ENCODE results near the gene ABCA7.
"Not testable (repeated sequence)": the region's sequence is repeated elsewhere in the genome, so short reads cannot be mapped to it uniquely, and the experiment has no call there.

ABCA7 gene

DNA sequence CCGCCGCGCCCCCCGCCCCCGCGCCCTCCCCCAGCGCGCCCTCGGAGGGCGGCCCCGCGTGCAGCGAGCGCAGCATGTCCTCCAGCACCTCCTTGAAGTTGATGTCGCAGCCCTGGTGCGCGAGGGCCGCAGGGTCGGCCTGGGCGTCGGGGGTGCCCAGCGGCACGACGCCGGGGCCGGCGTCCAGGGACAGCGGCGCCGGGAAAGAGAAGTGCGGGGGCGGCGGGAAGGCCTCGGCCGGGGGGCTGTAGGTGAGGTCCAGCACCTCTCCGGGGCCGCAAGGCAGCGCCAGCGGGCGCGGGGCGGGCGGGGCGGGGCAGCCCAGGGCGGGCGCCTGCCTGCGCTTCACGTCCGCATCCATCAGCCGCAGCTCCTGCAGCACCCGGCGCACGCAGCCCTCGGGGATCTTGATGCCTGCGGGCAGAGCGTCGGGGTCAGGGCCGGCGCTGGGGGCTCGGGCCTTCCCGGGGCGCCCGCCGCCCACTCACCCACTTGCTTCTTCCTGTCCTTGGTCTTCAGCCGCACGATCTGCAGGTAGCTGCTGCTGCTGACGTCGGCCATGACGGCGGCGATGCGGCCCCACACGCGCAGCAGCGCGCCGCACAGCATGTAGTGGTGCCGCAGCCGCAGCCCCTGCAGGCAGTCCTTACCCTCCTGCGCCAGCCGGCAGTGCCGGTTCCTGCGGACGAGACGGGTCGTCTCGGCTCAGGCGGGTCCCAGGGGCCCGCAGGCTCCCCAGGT lies 68.6 kb downstream of the ABCA7 start:
- DNase-seq: no peak

- no peak for DNase-seq
These were observed 69.2 kb downstream of the ABCA7 start for GRCh38 chr19:1109032-1109551.

GRCh38 chr19:1109697-1110671 lies 70.1 kb downstream of the ABCA7 start:
- DNase-seq: no peak

- DNase-seq: no peak
These were observed 71.1 kb downstream of the ABCA7 start for GRCh38 chr19:1110809-1111640.

- DNase-seq: no peak
These were observed 71.8 kb downstream of the ABCA7 start for GRCh38 chr19:1111641-1112267.

GRCh38 chr19:1112268-1113029 lies 72.5 kb downstream of the ABCA7 start:
- DNase-seq: no peak

- DNase-seq: peak; percentile 73
These were observed 73.4 kb downstream of the ABCA7 start for GRCh38 chr19:1113030-1113985.

DNA sequence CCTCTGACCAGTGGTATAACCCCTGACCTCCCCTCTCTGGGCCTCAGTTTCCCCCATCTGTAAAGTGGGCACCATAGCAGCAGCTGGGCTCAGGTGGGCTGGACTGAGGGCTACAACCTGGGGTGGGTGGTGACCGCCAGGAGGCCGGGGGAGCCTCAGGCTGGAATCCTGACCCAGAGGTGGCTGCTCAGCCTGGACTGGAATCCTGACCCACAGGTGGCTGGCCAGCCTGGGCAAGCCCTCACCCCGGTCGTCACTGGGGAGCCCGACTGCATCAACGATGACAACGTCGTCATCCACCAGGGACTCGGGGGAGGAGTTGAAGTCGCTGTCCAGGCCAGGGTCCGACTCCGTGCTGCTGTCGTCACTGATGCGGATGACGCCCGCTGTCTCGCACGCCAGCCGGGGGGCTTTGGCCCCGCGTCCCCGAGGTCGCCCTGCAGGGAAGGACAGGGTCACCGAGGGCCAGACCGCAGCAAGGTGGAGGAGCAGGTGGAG lies 74.1 kb downstream of the ABCA7 start:
- no peak for DNase-seq

DNA sequence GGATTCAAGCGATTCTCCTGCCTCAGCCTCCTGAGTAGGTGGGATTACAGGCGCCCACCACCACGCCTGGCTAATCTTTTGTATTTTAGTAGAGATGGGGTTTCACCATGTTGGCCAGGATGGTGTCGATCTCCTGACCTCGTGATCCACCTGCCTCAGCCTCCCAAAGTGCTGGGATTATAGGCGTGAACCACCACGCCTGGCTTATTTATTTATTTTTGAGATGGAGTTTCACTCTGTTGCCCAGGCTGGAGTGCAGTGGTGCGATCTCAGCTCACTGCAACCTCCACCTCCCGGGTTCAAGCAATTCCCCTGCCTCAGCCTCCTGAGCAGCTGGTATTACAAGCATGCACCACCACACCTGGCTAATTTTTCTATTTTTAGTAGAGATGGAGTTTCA lies 74.8 kb downstream of the ABCA7 start:
- DNase-seq: not testable (repeated sequence)
